Measurements from ENCODE around the gene NAPG. TPM values are rescaled to one million over a fixed set of nuclear protein-coding genes. Genes with fewer than 3 reads are reported as not detected.
"Not testable (repeated sequence)": the region's sequence is repeated elsewhere in the genome, so short reads cannot be mapped to it uniquely, and the experiment has no call there.

The NAPG gene
- total RNA-seq, 1 donor from 2014 or later: 35.2 TPM

DNA sequence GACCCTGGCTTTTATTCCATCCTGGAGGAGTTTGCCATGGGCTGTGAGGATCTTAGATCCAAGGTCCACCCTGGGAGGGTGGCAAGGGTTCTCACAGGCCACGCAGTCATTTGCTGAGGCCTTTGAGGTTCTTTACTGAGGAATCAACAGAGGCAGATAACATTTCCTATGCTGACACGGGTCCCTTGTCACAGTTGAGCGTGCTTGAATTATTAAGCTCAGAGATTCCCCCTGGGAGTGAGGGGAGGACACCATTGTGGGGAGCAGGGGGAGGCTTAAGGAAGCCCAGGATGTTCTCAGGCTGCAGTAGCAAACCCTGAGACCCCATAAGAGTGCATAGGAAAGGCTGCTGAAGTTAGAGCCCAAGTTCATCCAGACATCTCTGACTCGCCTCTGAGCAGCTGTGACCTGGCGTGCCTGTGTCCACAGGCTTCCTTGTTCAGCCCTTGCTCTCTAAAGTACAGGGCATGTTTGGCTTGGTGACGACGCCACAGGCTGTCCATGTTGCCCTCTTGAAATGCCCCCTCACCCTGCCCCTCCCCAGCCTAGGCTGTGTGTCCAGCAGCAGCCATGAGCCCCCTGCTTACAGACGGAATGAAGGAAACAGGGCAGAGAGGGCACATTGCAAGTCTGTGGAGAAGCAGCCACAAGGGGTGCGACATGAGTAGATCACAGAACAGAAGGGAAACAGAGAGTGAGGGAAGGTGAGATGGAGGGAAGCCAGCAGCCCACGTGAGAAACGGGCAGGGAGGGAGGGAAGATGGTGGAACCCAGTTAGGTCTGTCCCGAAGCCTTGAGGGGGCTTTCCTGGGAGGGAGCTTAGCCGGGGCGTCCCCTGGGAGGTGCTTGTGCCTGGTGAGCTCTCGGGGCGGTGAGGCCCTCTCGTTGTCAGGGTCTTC is 34.0 kb downstream of the NAPG start:
- Mint-ChIP-seq H3K4me3 (ENCODE audit: low read depth) (no peak overlapping the region), H3K36me3 (ENCODE audit: low read depth) (peaks cover 19% of the 10 kb centered on the region), H3K9me3 (no peaks in the 10 kb centered on the region), H3K4me1 (ENCODE audit: low read depth) (peaks cover 7% of the 10 kb centered on the region), H3K27ac (no peak overlapping the region), H3K27me3 (ENCODE audit: low read depth) (no peaks in the 10 kb centered on the region)
- intact Hi-C loops (cut with micrococcal nuclease): loop anchor here (2.0 to 10.0 kb wide), 2 partner anchors 225 to 481 kb away; no protein-coding TSS in a partner anchor
- no peak for DNase-seq (ENCODE audit: low spot score)

DNA sequence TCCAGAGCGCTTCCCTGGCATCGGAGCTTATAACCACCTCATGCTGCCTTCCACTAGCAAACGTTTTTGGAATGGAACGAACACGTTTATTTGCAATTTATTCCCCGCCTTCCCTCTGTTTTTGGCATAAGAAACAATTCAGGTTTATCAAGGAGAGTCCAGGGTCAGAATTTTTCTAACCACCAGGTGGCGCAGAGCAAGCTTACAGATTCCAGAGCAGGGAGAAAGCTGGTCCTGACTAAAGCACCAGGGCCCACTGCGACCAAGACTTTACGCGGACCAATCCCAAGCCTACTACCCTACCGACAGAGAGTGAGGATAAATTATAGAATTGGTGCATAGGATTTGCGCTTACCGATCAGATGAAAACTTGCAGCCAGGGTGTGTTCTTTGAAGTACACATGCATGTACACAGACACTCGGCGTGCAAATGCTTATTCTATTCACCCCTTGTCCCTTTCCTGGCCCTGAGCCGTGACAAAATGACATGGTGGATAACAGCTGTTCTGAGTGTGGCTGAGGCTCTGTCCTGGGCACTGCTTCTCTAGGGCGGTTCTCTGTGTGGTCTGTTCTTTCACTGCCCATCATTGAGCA is 34.7 kb downstream of the NAPG start:
- Mint-ChIP-seq H3K4me1 (ENCODE audit: low read depth) (peaks cover 7% of the 10 kb centered on the region), H3K4me3 (ENCODE audit: low read depth) (no peak overlapping the region), H3K36me3 (ENCODE audit: low read depth) (peaks cover 13% of the 10 kb centered on the region), H3K27me3 (ENCODE audit: low read depth) (no peaks in the 10 kb centered on the region), H3K27ac (no peak overlapping the region), H3K9me3 (no peaks in the 10 kb centered on the region)
- peak; percentile 31 for DNase-seq (ENCODE audit: low spot score)
- intact Hi-C loops (cut with micrococcal nuclease): loop anchor here (2.0 kb wide), 1 partner anchor 480 kb away; no protein-coding TSS in a partner anchor

DNA sequence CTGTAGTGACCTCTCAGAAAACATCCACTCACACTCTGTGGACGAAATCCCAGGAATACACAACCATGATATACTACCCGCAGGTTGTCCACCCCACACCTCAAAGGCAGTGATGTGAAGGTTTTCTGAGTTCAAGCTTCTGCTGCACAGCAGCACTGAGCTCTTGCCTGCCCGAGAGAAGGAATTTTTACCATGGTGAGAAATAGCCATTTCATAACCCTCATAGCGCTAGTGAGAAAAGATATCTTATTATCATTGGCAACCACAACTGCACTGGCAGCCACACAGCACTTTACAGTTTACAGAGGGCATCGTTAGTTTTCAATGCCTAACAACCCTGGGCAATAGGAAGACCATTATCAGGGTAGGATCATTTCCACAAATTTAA is 36.9 kb downstream of the NAPG start:
- Mint-ChIP-seq H3K9me3 (no peaks in the 10 kb centered on the region), H3K27me3 (ENCODE audit: low read depth) (no peaks in the 10 kb centered on the region), H3K4me3 (ENCODE audit: low read depth) (no peak overlapping the region), H3K27ac (no peak overlapping the region), H3K36me3 (ENCODE audit: low read depth) (no peaks in the 10 kb centered on the region), H3K4me1 (ENCODE audit: low read depth) (peaks cover 7% of the 10 kb centered on the region)
- intact Hi-C loops (cut with micrococcal nuclease): no loop called here
- DNase-seq (ENCODE audit: low spot score): no peak

DNA sequence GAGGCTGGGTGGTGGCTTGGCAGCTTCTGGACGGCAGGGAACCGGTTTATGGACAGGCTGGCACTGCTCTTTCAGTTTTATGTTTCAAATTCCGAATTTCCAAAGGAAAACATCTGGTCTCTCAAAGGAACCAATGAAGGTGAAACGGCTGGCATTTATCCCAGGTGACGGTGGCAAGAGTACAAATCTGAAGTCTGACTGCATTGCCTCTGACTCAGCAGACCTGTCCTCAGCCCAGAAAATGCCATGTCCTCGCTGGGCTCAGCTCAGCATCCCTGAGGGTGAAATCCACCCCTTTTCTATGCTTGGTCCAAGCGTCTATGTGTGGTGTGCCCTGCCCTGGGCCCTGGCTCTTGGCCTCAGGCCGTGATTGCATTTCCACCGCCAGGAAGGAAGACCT is 38.1 kb downstream of the NAPG start:
- H3K27ac Mint-ChIP-seq: no peak overlapping the region
- no peaks in the 10 kb centered on the region for H3K9me3 Mint-ChIP-seq
- intact Hi-C loops (cut with micrococcal nuclease): no loop called here
- no peak overlapping the region for H3K4me3 Mint-ChIP-seq (ENCODE audit: low read depth)
- H3K27me3 Mint-ChIP-seq (ENCODE audit: low read depth): no peaks in the 10 kb centered on the region
- no peak for DNase-seq (ENCODE audit: low spot score)
- peaks cover 7% of the 10 kb centered on the region for H3K4me1 Mint-ChIP-seq (ENCODE audit: low read depth)
- H3K36me3 Mint-ChIP-seq (ENCODE audit: low read depth): no peaks in the 10 kb centered on the region

DNA sequence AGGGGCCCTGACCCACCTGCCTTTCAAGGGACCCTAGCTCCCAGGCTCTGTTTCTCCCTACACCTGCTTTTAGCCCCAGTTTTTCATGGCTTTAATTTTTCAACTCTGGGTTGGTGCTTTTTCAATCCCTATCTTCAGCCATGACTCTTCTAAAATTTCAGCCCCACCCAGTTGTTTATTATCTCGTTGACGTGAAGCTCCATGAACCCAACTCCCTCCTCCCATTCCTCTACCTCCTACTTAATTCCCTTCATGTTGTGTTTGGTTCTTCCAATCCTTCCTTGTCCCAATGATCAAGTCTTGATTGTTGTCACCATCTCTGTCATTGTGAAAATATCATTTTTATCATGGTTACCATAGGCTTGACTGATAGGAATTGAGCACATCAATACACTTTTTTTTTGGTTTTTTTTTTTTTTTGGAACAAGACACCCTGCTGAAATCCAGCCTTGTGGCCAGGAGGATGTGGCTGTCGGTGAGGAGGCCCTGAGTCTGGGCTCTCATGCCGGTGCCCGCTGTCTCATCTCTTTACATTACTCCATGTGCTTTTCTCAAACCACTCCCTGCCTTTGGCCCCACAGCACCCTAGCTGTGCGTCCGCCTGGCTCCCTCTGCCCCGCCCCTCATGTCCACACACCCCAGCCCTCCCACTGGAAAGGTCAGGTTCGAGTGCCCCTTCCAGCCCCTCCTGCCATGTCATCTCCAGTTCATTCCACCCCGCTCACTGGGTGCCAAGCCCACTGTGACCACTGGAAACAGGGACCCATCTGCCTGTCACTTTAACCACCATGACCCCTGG is 39.3 kb downstream of the NAPG start:
- DNase-seq (ENCODE audit: low spot score): no peak
- H3K27ac Mint-ChIP-seq: no peak overlapping the region
- H3K36me3 Mint-ChIP-seq (ENCODE audit: low read depth): no peaks in the 10 kb centered on the region
- no peaks in the 10 kb centered on the region for H3K9me3 Mint-ChIP-seq
- H3K27me3 Mint-ChIP-seq (ENCODE audit: low read depth): no peaks in the 10 kb centered on the region
- intact Hi-C loops (cut with micrococcal nuclease): no loop called here
- peaks cover 5% of the 10 kb centered on the region for H3K4me1 Mint-ChIP-seq (ENCODE audit: low read depth)
- H3K4me3 Mint-ChIP-seq (ENCODE audit: low read depth): no peak overlapping the region

DNA sequence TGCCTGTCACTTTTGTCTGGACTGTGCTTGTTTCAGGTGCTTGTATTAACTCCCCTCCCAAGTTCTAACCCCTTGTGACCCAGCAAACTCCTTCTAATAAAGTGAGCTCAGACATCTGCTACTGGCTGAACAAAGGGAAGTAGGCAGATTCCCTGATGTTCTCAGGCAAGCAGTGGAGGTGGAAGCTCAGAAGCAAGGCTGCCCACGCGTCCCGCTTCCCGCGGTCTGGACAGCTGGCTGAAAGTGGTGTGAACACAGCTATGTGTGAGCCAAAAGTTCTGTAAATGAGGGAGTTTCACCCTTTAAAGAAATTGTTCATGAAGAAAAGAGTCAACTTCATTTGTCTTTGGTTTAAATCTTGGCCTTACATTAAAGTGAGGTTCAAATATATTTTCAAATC is 40.0 kb downstream of the NAPG start:
- Mint-ChIP-seq H3K9me3 (no peaks in the 10 kb centered on the region), H3K4me1 (ENCODE audit: low read depth) (peaks cover 2% of the 10 kb centered on the region), H3K36me3 (ENCODE audit: low read depth) (no peaks in the 10 kb centered on the region), H3K27ac (no peak overlapping the region), H3K4me3 (ENCODE audit: low read depth) (no peak overlapping the region), H3K27me3 (ENCODE audit: low read depth) (no peaks in the 10 kb centered on the region)
- no peak for DNase-seq (ENCODE audit: low spot score)
- intact Hi-C loops (cut with micrococcal nuclease): no loop called here

DNA sequence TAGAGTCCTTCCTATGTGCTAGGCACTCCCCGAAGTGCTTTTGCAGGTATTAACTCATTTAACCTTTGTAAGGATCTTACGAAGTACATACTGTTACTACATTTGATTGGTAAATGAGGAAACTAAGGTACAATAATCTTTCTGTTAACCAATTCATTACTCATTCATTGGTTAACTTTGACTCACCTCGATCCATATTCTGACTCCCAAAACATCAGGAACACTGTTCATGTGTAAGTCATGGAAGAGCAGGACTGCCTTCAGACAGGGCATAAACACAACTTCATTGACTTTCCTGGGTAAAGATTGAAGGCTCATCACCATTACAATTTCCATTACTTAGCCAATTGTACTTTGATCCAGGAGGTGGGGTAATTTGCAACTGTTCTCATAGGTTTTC is 40.6 kb downstream of the NAPG start:
- Mint-ChIP-seq H3K9me3 (no peaks in the 10 kb centered on the region), H3K4me1 (ENCODE audit: low read depth) (peaks cover 2% of the 10 kb centered on the region), H3K4me3 (ENCODE audit: low read depth) (no peak overlapping the region), H3K36me3 (ENCODE audit: low read depth) (no peaks in the 10 kb centered on the region), H3K27ac (no peak overlapping the region), H3K27me3 (ENCODE audit: low read depth) (no peaks in the 10 kb centered on the region)
- no peak for DNase-seq (ENCODE audit: low spot score)
- intact Hi-C loops (cut with micrococcal nuclease): no loop called here

DNA sequence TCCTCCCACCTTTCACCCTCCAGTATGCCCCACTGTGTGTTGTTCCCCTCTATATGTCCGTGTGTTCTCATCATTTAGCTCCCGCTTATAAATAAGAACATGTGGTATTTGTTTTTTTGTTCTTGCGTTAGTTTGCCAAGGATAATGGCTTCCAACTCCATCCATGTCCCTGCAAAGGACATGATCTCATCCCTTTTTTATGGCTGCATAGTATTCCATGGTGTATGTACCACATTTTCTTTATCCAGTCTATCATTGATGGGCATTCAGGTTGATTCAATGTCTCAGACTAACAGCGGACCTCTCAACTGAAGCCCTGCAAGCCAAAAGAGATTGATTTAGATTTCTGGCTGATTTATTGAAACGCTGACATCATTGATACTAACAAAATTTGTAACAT is 44.1 kb downstream of the NAPG start:
- H3K27me3 Mint-ChIP-seq (ENCODE audit: low read depth); H3K9me3 Mint-ChIP-seq; H3K4me1 Mint-ChIP-seq (ENCODE audit: low read depth); DNase-seq (ENCODE audit: low spot score); intact Hi-C loops (cut with micrococcal nuclease); H3K4me3 Mint-ChIP-seq (ENCODE audit: low read depth); H3K27ac Mint-ChIP-seq; H3K36me3 Mint-ChIP-seq (ENCODE audit: low read depth): not testable (repeated sequence)

DNA sequence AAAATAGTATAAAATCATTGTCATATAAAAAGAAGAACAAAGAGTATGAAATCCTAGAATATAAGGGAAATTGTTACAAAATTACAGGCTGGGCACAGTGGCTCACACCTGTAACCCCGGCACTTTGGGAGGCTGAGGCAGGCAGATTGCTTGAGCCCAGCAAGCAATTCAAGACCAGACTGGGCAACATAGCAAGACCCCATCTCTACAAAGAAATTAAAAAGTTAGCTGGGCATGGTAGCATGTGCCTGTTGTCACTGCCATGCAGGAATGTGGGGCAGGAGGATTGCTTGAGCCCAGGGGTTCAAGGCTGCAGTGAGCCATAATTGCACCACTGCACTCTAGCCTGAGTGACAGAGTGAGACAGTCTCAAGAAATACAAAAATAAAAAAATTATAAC is 44.8 kb downstream of the NAPG start:
- Mint-ChIP-seq H3K27ac (no peak overlapping the region), H3K4me3 (ENCODE audit: low read depth) (no peak overlapping the region), H3K4me1 (ENCODE audit: low read depth) (no peaks in the 10 kb centered on the region), H3K36me3 (ENCODE audit: low read depth) (no peaks in the 10 kb centered on the region), H3K27me3 (ENCODE audit: low read depth) (no peaks in the 10 kb centered on the region), H3K9me3 (no peaks in the 10 kb centered on the region)
- intact Hi-C loops (cut with micrococcal nuclease): no loop called here
- no peak for DNase-seq (ENCODE audit: low spot score)

DNA sequence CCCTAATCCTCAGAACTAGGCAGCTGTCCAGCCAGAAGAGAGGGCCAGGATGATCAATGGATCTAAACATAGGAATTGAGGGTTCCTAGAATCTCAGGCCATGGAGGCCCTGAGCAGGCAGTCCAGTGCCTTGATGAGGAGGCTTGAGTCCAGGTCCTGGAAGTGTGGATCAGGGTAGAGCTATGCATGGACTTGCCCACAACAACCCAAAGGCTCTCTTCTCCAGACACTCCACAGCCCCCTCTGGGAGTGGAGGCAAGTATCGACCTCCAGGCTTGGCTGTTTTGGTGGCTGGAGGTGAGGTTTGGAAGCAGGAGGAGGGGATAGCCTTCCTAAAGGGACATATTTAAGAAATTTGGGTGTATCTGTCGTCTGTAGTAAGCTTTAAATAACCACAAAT is 45.7 kb downstream of the NAPG start:
- Mint-ChIP-seq H3K4me1 (ENCODE audit: low read depth) (no peaks in the 10 kb centered on the region), H3K27me3 (ENCODE audit: low read depth) (no peaks in the 10 kb centered on the region), H3K36me3 (ENCODE audit: low read depth) (no peaks in the 10 kb centered on the region), H3K9me3 (no peaks in the 10 kb centered on the region), H3K27ac (no peak overlapping the region), H3K4me3 (ENCODE audit: low read depth) (no peak overlapping the region)
- DNase-seq (ENCODE audit: low spot score): no peak
- intact Hi-C loops (cut with micrococcal nuclease): no loop called here

DNA sequence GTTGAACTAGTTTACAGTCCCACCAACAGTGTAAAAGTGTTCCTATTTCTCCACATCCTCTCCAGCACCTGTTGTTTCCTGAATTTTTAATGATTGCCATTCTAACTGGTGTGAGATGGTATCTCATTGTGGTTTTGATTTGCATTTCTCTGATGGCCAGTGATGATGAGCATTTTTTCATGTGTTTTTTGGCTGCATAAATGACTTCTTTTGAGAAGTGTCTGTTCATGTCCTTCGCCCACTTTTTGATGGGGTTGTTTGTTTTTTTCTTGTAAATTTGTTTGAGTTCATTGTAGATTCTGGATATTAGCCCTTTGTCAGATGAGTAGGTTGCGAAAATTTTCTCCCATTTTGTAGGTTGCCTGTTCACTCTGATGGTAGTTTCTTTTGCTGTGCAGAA is 47.4 kb downstream of the NAPG start:
- H3K36me3 Mint-ChIP-seq (ENCODE audit: low read depth); H3K4me3 Mint-ChIP-seq (ENCODE audit: low read depth); intact Hi-C loops (cut with micrococcal nuclease): not testable (repeated sequence)

DNA sequence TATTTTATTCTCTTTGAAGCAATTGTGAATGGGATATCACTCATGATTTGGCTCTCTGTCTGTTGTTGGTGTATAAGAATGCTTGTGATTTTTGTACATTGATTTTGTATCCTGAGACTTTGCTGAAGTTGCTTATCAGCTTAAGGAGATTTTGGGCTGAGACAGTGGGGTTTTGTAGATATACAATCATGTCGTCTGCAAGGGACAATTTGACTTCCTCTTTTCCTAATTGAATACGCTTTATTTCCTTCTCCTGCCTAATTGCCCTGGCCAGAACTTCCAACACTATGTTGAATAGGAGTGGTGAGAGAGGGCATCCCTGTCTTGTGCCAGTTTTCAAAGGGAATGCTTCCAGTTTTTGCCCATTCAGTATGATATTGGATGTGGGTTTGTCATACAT is 48.6 kb downstream of the NAPG start:
- H3K4me1 Mint-ChIP-seq (ENCODE audit: low read depth); H3K36me3 Mint-ChIP-seq (ENCODE audit: low read depth); DNase-seq (ENCODE audit: low spot score); H3K27me3 Mint-ChIP-seq (ENCODE audit: low read depth); intact Hi-C loops (cut with micrococcal nuclease); H3K27ac Mint-ChIP-seq; H3K4me3 Mint-ChIP-seq (ENCODE audit: low read depth); H3K9me3 Mint-ChIP-seq: not testable (repeated sequence)

More for the DNA sequence above, 47.4 kb downstream of the NAPG start:
- H3K27ac Mint-ChIP-seq; H3K27me3 Mint-ChIP-seq (ENCODE audit: low read depth); H3K4me1 Mint-ChIP-seq (ENCODE audit: low read depth); DNase-seq (ENCODE audit: low spot score); H3K9me3 Mint-ChIP-seq: not testable (repeated sequence)

All from activated T-helper 2 cell treated with anti-CD3 and anti-CD28 coated beads, Interferon-gamma antibody, Interleukin-2, Interleukin-4, amounts not matched to agents 10 μg/mL and 5 μg/mL and 100 μg/mL, durations not matched to agents 14 hours and 24 hours and 36 hours (primary cell).